SH-SY5Y (cell line): ENCODE data around the gene BEGAIN.

Source experiments
- GATA2 ChIP-seq: IDR thresholded peaks from 2 replicates; pipeline ENCODE4 v1.6.1; 2011; ENCODE audit warnings: mild to moderate bottlenecking, low read depth, low read length
- GATA3 ChIP-seq: IDR thresholded peaks from 2 replicates; pipeline ENCODE4 v1.6.1; 2011; ENCODE audit warnings: low read depth, mild to moderate bottlenecking, low read length, moderate library complexity

GRCh38 chr14:100546051-100546443 is 41.2 kb downstream of the BEGAIN start:
- TF ChIP-seq GATA3 (no peak), GATA2 (no peak)
